Prostate gland (tissue), 2 donors: ENCODE data around the gene MR1. TPM values are rescaled to one million over a fixed set of nuclear protein-coding genes. Genes with fewer than 3 reads are reported as not detected.

Source experiments
- DNase-seq: peaks from one replicate; pipeline ENCODE4 v3.0.0-alpha.2; 2019; ENCODE audit warnings: low spot score
- H3K27ac ChIP-seq, 2 donors: fragments of 200-600 bp; sonication (generic); 2 replicates each; pipeline ENCODE4 v1.5.1; 2017 to 2019
- H3K27me3 ChIP-seq: fragments of 200-600 bp; sonication (generic); replicated peaks from 2 replicates; pipeline ENCODE4 v1.5.1; 2019; ENCODE audit not compliant: insufficient read depth
- H3K36me3 ChIP-seq, 2 donors: fragments of 200-600 bp; sonication (generic); 1 replicate in 1 of 2; 2 replicates in 1 of 2; pipeline versions ENCODE4 v1.5.1 to v1.8.1; 2017 to 2019
- H3K4me1 ChIP-seq: fragments of 200-600 bp; sonication (generic); replicated peaks from 2 replicates; pipeline ENCODE4 v1.5.1; 2019
- H3K4me3 ChIP-seq, 2 donors: fragments of 200-600 bp; sonication (generic); 2 replicates each; pipeline ENCODE4 v1.5.1; 2017 to 2019
- H3K9me3 ChIP-seq: fragments of 200-600 bp; sonication (generic); 2 replicates; pipeline ENCODE4 v1.5.1; 2017
- POLR2A ChIP-seq: fragments of 450-650 bp; IDR thresholded peaks from one replicate; pipeline ENCODE4 v1.6.1; 2016; ENCODE audit warnings: antibody characterized with exemption, mild to moderate bottlenecking
- POLR2AphosphoS5 ChIP-seq: sonication (generic); formaldehyde crosslinking; IDR thresholded peaks from one replicate; pipeline ENCODE4 v1.6.1; 2017; ENCODE audit warnings: antibody characterized with exemption
- WGBS: methylation state at CpG from one replicate; pipeline ENCODE4 v1.1.5; 2018; 5-methylcytosine and 5-hydroxymethylcytosine counted together
- intact Hi-C: fragments of 100-400 bp; cut with DNase I; formaldehyde crosslinking; loops from one replicate; pipeline ENCODE4 v1.14.2; 2022
- total RNA-seq, 2 donors: library from RNA; depleted of rRNA; stranded (reverse); fragments of >200 nt; gene quantifications; one replicate each; pipeline ENCODE4 v1.1.0, GENCODE V29; 2016
- TF ChIP-seq, protein P1 (sequence below), 4 experiments: fragments of 200-600 bp in 2 of 4; fragments of 450-650 bp in 2 of 4; sonication (generic) in 2 of 4; IDR thresholded peaks; 1 replicate in 3 of 4; 2 replicates in 1 of 4; pipeline ENCODE4 v1.5.1; 2016 to 2019; ENCODE audit warnings: antibody characterized with exemption in 4 of 4, mild to moderate bottlenecking in 2 of 4, moderate library complexity in 2 of 4

Gene MR1
- total RNA-seq, 2 donors from 2014 or later: 14.3 to 17.5 TPM

DNA sequence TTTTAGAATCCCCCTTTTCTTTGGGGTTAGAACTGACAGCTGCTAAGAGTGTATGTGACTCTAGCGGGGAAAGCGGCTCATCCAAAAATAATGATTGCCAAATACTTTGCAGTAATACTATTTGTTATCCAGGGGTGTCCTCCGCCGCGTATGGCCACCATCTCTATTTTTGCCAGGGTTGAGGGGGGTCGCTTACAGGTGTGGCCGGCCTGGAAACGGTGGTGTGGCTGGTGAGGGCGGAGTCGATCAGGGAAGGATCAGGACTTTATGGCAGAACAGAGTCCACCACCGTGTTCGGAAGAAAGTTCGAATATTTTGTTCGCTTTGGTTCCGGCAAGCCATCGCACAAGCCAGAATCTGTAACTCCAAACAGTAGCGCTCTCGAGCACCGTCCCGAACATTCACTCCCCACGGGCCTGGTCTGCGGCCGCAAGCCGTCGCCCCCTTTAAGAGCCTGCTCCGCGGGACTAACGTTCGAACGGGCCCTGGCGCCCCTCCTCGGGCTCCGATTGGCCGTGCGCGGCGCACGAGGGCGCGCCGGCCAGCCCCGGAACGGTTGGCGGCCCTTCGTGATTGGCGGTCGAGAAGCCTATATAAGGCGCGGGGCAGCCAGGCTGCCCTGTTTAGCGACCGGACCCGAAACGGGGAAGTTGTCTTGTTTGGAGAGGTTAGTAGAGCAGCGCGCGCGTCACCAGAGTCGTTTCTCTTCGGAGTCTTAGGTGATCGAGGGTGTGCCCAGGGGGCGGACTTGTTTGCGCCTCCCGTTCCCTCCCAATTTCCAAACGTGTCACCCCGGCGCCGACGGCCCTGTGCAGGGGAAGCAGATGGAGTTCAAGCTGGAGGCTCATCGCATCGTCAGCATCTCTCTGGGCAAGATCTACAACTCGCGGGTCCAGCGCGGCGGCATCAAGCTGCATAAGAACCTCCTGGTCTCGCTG is 54.6 kb downstream of the MR1 start, which contains the start of gene IER5:
Gene IER5, plus strand, starts transcription at position 622 of the 938 bp plus-strand sequence. Its CDS starts 203 bp downstream, at position 825.
- Histone ChIP-seq H3K4me3 (peak within 1 kb of the TSS; percentile 58 to 74), H3K27me3 (no peaks in the 10 kb centered on the region), H3K9me3 (no peaks in the 10 kb centered on the region), H3K36me3 (no peaks in the 10 kb centered on the region), H3K27ac (peak within 1 kb of the TSS; percentile 83 to 84), H3K4me1 (no peaks in the 10 kb centered on the region)
- intact Hi-C loops: loop anchor here (1.0 to 2.0 kb wide), 3 partner anchors 54 to 176 kb away; partner anchors contain the start of genes KIAA1614 and STX6
- DNase-seq: peak; percentile 96
- TF ChIP-seq POLR2A: peak; percentile 100
- TF ChIP-seq POLR2AphosphoS5: peak; percentile 100
- TF ChIP-seq, protein P1, sequence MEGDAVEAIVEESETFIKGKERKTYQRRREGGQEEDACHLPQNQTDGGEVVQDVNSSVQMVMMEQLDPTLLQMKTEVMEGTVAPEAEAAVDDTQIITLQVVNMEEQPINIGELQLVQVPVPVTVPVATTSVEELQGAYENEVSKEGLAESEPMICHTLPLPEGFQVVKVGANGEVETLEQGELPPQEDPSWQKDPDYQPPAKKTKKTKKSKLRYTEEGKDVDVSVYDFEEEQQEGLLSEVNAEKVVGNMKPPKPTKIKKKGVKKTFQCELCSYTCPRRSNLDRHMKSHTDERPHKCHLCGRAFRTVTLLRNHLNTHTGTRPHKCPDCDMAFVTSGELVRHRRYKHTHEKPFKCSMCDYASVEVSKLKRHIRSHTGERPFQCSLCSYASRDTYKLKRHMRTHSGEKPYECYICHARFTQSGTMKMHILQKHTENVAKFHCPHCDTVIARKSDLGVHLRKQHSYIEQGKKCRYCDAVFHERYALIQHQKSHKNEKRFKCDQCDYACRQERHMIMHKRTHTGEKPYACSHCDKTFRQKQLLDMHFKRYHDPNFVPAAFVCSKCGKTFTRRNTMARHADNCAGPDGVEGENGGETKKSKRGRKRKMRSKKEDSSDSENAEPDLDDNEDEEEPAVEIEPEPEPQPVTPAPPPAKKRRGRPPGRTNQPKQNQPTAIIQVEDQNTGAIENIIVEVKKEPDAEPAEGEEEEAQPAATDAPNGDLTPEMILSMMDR (IDR thresholded peaks at IDR 0.05): peak in 3 of 4 experiments; percentile 14 to 25 (median 24)
- whole genome bisulfite sequencing: 5% methylated on average over 64 of the region's 76 CpGs

- TF ChIP-seq, protein P1 (IDR thresholded peaks at IDR 0.05): no peak
- TF ChIP-seq POLR2A: no peak
- TF ChIP-seq POLR2AphosphoS5: no peak
- H3K27me3 ChIP-seq: no peaks in the 10 kb centered on the region
- no peaks in the 10 kb centered on the region for H3K36me3 ChIP-seq
- DNase-seq: no peak
- no peaks in the 10 kb centered on the region for H3K4me1 ChIP-seq
- H3K27ac ChIP-seq: peak overlapping the region; percentile 83 to 84
- WGBS: under 1% methylated on average over 60 of the region's 97 CpGs
- H3K4me3 ChIP-seq: peak overlapping the region; percentile 58 to 74
- intact Hi-C loops: loop anchor here (1.0 to 2.0 kb wide), 2 partner anchors 53 to 66 kb away; partner anchors contain the start of gene STX6
- no peaks in the 10 kb centered on the region for H3K9me3 ChIP-seq
Measured at GRCh38 chr1:181089017-181089675, 55.4 kb downstream of the MR1 start.

DNA sequence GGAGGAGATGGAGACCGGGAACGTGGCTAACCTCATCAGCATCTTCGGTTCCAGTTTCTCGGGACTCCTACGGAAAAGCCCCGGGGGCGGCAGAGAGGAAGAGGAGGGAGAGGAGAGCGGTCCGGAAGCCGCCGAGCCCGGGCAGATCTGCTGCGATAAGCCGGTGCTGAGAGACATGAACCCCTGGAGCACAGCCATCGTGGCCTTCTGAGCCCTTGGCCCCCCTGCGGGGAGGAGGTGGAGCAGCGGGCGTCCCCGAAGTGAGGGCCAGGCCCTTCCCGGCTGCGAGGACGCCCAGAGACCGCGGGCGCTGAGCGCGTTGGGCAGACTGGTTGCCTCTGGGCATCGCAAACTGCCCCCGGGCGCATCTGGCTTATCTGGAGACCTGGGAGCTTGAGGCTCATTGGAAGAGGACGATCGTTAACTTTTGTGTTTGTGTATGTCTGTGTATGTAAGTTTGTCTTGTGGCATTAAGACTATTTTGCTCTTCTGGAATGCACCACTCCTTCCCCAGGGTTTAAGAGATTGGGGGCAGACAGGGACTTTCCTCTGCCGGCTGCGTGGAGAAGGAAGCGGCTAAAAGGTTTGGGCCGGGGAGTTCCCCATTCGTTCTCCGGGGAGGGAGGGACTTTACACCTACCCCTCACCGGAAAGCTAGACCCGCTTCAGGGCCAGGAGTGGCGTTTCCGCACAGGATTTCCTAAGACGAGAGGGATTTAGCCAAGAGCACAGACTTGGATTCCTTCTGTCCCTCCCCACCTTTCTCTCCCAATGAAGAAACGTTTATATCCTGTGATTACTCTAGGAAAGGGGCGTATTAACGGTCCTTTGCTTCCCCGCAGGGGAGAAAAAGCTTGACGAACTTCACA is 56.1 kb downstream of the MR1 start:
- H3K36me3 ChIP-seq: no peaks in the 10 kb centered on the region
- under 1% methylated on average over 48 of the region's 48 CpGs for WGBS
- no peaks in the 10 kb centered on the region for H3K9me3 ChIP-seq
- DNase-seq: peak; percentile 71
- no peaks in the 10 kb centered on the region for H3K27me3 ChIP-seq
- peak overlapping the region; percentile 83 to 84 for H3K27ac ChIP-seq
- no peaks in the 10 kb centered on the region for H3K4me1 ChIP-seq
- intact Hi-C loops: loop anchor here (1.0 to 2.0 kb wide), 2 partner anchors 52 to 67 kb away; partner anchors contain the start of gene STX6
- peak overlapping the region; percentile 58 to 74 for H3K4me3 ChIP-seq
- peak; percentile 64 for TF ChIP-seq POLR2A
- TF ChIP-seq, protein P1 (IDR thresholded peaks at IDR 0.05): peak in 1 of 4 experiments; percentile 10
- TF ChIP-seq POLR2AphosphoS5: peak; percentile 38

GRCh38 chr1:181090641-181091126 is 56.9 kb downstream of the MR1 start:
- DNase-seq: no peak
- H3K27me3 ChIP-seq: no peaks in the 10 kb centered on the region
- no peak for TF ChIP-seq POLR2AphosphoS5
- TF ChIP-seq POLR2A: no peak
- TF ChIP-seq, protein P1 (IDR thresholded peaks at IDR 0.05): no peak
- H3K4me3 ChIP-seq: peak overlapping the region; percentile 58 to 74
- no peaks in the 10 kb centered on the region for H3K9me3 ChIP-seq
- H3K27ac ChIP-seq: peak overlapping the region; percentile 83 to 84
- peaks cover 2% of the 10 kb centered on the region for H3K4me1 ChIP-seq
- WGBS: 22% methylated on average over 9 of the region's 9 CpGs
- H3K36me3 ChIP-seq: no peaks in the 10 kb centered on the region
- intact Hi-C loops: no loop called here
